Left forelimb (tissue), 1 donor: ENCODE data around the gene TMEM132D.
"Not testable (repeated sequence)": the region's sequence is repeated elsewhere in the genome, so short reads cannot be mapped to it uniquely, and the experiment has no call there.

Source experiments
- DNase-seq: peaks from one replicate; pipeline ENCODE4 v3.0.0-alpha.2; 2018; ENCODE audit warnings: low spot score

TMEM132D gene

GRCh38 chr12:129067491-129067890 is 836.3 kb downstream of the TMEM132D start:
- DNase-seq = no peak

- DNase-seq = no peak
Observed at GRCh38 chr12:129064209-129064855, 839.5 kb downstream of the TMEM132D start.

GRCh38 chr12:129063600-129063999 is 840.2 kb downstream of the TMEM132D start:
- no peak for DNase-seq

GRCh38 chr12:129053232-129053631 is 850.6 kb downstream of the TMEM132D start:
- DNase-seq = no peak

- DNase-seq = no peak
Observed at GRCh38 chr12:129052373-129052772, 851.5 kb downstream of the TMEM132D start.

GRCh38 chr12:129049917-129050316 is 853.9 kb downstream of the TMEM132D start:
- no peak for DNase-seq

GRCh38 chr12:129043334-129043733 is 860.5 kb downstream of the TMEM132D start:
- DNase-seq = not testable (repeated sequence)

GRCh38 chr12:129036135-129036534 is 867.7 kb downstream of the TMEM132D start:
- no peak for DNase-seq

- DNase-seq = no peak
Observed at GRCh38 chr12:129034558-129035289, 869.1 kb downstream of the TMEM132D start.

- no peak for DNase-seq
Observed at GRCh38 chr12:129028844-129029243, 875.0 kb downstream of the TMEM132D start.

GRCh38 chr12:129025055-129025454 is 878.8 kb downstream of the TMEM132D start:
- no peak for DNase-seq
